Head of caudate nucleus (tissue), 42 donors: Measurements from ENCODE around the gene EIF4E3.
A peak's percentile ranks its signal among the peaks of the same experiment; 100 is the strongest.

Experiments
- DNase-seq, 42 donors: peaks; one replicate each; pipeline versions ENCODE4 v3.0.0 to v3.0.0-alpha.2; 2020 to 2021; ENCODE audit warnings: mixed read lengths in 7 of 42
- intact Hi-C: fragments of 100-400 bp; cut with DNase I; formaldehyde crosslinking; loops from one replicate; pipeline ENCODE4 v1.15.0; 2022

EIF4E3 gene

GRCh38 chr3:71724584-71725270 lies 475 bp downstream of the EIF4E3 start:
- DNase-seq, result peak in 35 of 42 donors; percentile 23 to 69 (median 46)
- intact Hi-C loops, result no loop called here

DNA sequence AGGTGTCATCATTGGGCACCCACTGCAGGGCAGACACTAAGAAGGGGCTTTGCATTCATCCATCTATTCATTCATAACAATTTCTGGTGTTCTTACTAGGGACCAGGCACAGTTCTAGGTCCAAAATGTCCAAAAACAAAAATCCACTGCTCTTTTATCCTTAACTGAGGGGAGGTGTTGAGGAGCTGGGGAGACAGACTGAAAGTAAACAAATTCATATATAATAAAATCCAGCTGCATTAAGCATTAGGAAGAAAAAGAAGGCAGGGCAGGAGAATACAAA lies 1.1 kb downstream of the EIF4E3 start:
- intact Hi-C loops, result no loop called here
- DNase-seq, result no peak

- intact Hi-C loops, result no loop called here
- no peak for DNase-seq
Measured at GRCh38 chr3:71723452-71724170, 1.6 kb downstream of the EIF4E3 start.

- intact Hi-C loops, result no loop called here
- DNase-seq, result peak in 1 of 42 donors; percentile 28
Measured at GRCh38 chr3:71722693-71723092, 2.5 kb downstream of the EIF4E3 start.

GRCh38 chr3:71721651-71722157 lies 3.5 kb downstream of the EIF4E3 start:
- DNase-seq, result peak in 1 of 42 donors; percentile 27
- intact Hi-C loops, result no loop called here

GRCh38 chr3:71721002-71721401 lies 4.2 kb downstream of the EIF4E3 start:
- DNase-seq, result no peak
- intact Hi-C loops, result no loop called here

DNA sequence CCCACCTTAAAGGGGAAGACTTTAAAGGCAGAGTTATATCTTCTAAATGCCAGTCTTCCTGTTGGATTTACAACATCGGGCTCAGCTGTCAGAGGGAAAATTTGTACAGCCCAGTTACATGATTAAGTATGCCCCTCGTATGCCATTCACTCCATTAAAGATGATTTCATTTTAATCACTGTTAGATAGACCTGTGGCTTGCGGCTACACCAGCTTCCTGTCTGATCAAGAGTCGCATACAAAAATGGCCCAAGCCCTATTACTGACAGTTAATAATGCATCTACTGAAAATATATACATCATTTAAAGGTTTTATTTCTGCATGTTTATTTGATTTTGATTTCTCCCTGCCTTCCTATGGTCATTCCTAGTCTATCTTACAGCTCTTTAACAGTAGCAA lies 7.1 kb downstream of the EIF4E3 start:
- peak in 1 of 42 donors; percentile 17 for DNase-seq
- intact Hi-C loops, result loop anchor here (10.0 kb wide), 1 partner anchor 137 kb away; no protein-coding TSS in a partner anchor

- intact Hi-C loops, result loop anchor here (10.0 kb wide), 1 partner anchor 140 kb away; no protein-coding TSS in a partner anchor
- no peak for DNase-seq
Measured at GRCh38 chr3:71714595-71714994, 10.6 kb downstream of the EIF4E3 start.

GRCh38 chr3:71713041-71713440 lies 12.2 kb downstream of the EIF4E3 start:
- intact Hi-C loops, result loop anchor here (10.0 kb wide), 1 partner anchor 142 kb away; no protein-coding TSS in a partner anchor
- DNase-seq, result no peak

GRCh38 chr3:71710906-71711494 lies 14.2 kb downstream of the EIF4E3 start:
- peak in 2 of 42 donors; percentile 19 to 49 for DNase-seq
- intact Hi-C loops, result loop anchor here (10.0 kb wide), 1 partner anchor 144 kb away; no protein-coding TSS in a partner anchor

DNA sequence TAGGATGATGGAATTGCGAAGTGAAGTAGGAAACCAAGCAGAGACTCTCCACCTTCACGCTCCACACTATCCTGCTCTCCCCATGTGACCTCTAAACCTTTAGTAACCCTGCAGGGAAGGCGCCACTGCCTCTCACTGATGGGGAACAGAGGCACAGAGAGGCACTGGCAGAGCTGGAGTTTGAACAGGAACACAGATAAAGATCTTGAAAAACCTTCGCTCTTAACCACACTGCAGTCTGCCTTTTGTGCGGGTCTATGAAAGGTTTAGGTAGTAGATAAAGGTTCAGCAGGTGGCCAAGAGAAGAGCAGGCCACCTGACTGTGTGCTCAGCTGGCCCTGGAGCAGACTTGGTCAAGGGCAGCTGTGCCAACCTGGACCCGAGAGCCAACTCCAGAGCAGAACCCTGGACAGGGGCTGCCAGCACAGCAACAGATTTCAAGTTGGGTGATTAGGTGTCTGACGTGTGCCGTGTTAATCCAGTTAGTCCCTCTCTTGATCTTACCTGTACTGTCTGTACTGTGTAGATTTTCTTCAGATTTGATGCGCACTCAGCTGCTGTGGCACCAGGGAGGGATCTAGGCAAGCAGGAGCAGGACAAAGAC lies 15.2 kb downstream of the EIF4E3 start:
- DNase-seq, result no peak
- intact Hi-C loops, result loop anchor here (10.0 kb wide), 1 partner anchor 145 kb away; no protein-coding TSS in a partner anchor

- peak in 19 of 42 donors; percentile 22 to 73 (median 57) for DNase-seq
Measured at GRCh38 chr3:71708476-71709105, 16.6 kb downstream of the EIF4E3 start.

DNA sequence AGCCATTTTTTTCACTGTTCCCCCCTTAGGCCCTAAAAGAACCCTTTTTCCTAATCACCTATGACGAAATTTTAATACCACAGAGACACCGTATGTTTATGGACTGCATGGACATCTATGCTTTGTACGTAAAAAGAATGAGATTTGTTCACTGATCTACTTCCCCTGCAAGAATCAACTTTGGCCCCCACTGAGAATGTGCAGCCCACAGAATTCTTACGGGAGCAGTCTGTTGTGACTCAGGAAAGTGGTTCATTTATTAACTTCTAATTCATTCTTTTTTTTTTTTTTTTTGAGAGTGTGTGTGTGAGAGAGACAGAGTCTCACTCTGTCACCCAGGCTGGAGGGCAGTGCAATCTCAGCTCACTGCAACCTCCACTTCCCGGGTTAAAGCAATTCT lies 17.6 kb downstream of the EIF4E3 start:
- no peak for DNase-seq
- intact Hi-C loops, result no loop called here

More at GRCh38 chr3:71708476-71709105, 16.6 kb downstream of the EIF4E3 start:
- intact Hi-C loops, result no loop called here

DNA sequence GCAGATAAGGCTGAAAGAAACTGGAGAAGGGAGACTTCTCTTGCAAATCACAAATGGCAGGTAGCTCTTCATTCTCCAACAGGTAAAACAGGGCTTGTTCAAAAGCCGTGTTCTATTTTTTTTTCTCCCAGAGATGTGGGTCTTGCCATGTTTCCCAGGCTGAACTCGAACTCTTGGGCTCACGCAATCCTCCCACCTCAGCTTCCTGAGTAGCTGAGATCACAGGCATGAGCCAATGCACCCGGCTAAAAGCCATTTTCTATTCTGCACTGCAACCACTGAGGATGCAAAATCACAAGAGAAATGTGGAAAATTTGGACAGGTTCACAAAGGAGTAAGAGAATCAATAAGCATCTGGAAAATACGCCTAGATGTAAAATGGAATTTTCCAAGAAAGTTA lies 19.5 kb downstream of the EIF4E3 start:
- intact Hi-C loops, result no loop called here
- DNase-seq, result no peak

- no peak for DNase-seq
- intact Hi-C loops, result no loop called here
Measured at GRCh38 chr3:71704915-71705314, 20.3 kb downstream of the EIF4E3 start.

DNA sequence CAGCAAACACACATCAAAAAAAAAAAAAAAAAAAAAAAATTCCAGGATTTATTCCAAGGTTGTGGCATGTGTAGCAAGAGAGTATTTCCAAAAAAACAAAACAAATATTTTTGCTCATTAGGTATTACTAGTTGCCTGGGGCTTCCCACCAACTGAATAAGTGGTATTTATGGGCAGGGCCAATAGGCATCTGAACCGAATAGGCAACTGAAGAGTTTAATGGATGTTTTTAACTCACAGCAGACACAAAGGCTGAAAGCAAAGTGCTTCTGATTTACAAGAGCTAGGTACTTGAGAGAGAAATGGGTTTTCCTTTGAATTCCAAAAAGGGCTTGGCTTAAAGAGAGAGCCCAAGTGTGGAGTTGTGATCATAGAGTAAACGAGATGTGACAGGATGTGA lies 21.4 kb downstream of the EIF4E3 start:
- intact Hi-C loops, result no loop called here

GRCh38 chr3:71702131-71703024 lies 22.8 kb downstream of the EIF4E3 start:
- no peak for DNase-seq
- intact Hi-C loops, result no loop called here

More for the DNA sequence above, 21.4 kb downstream of the EIF4E3 start:
- DNase-seq, result no peak

- DNase-seq, result no peak
- intact Hi-C loops, result no loop called here
Measured at GRCh38 chr3:71701251-71701762, 23.9 kb downstream of the EIF4E3 start.
